Kasumi-1 (cell line): ENCODE measurements around the gene PSMG3.
"Not testable (repeated sequence)": the region's sequence is repeated elsewhere in the genome, so short reads cannot be mapped to it uniquely, and the experiment has no call there.

Experiments used
- DNase-seq, 2 experiments: peaks; one replicate each; lab custom pipeline; 2025; lab: John Stamatoyannopoulos, UW

The PSMG3 gene

DNA sequence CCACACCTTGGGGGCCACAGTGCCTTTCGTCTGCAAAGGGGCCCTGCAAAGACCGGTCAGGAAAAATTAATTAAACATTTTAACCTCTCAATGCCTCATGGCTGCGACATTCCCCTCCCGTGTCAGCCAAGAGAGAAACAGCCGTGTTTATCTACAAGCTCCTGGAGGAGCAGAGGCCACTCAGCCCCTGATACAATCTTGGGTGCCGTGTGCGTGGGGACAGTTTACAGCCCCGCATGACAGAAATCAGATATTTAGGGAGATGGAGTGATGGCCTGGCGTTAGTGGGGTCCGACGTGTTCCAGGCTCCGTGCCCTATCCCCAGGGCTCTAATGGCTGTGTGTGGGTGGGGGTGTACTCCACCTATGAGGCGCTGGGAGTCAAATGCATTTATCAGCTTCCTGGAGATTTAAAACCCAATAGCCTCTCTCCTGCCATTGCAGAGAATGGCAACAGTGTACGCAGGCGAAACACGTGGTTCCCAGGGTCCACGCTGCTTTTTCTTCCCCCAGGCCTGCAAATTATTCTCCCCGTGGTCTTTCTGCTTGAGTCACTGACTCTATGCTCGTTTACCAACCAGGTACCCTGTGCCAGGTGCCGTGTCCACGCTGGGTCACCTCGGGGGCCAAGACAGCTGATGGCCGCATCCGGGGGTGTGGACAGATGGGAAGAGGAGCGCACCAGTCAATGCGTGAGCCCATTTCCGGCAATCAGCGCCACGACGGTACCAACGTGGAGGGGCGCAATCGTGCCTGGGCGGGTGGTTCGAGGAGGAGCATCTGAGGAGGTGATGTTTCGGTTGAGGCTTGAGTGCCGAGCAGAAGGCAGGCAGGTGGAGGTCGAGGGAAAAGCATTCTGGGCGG is 26.6 kb upstream of the PSMG3 start:
- DNase-seq, result no peak

- no peak for DNase-seq
Measured at GRCh38 chr7:1595636-1596035, 25.8 kb upstream of the PSMG3 start.

DNA sequence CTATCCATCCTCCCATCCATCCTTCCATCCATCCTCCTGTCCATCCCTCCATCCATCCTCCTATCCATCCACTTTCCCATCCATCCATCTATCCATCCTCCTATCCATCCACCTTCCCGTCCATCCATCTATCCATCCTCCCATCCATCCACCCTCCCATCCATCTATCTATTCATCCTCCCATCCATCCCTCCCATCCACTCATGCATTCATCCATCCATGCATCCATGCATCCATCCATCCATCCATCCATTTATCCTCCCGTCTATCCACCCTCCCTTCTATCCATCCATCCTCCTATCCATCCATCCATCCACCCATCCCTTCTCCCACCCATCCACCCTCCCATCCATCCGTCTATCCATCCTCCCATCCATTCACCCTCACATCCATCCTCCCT is 25.2 kb upstream of the PSMG3 start:
- DNase-seq, result no peak

DNA sequence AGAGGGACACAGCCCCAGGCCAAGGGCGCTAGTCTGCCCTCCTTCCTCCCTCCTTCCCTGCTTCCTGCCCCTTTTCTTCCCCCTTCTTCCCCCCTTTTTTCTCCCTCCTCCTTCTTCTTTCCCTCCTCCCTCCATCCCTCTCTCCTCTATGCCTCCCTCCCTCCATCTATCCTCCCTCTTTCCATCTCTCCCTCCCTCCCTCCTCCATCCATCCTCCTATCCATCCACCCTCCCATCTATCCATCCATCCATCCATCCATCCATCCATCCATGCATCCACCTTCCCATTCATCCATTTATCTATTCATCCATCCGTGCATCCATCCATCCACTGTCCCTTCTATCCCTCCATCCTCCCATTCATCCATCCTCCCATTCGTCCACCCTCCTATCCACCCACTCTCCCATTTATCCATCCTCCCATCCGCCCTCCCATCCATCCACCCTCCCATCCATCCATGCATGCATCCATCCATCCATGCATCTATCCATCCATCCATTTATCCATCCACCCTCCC is 24.1 kb upstream of the PSMG3 start:
- DNase-seq, result no peak

DNA sequence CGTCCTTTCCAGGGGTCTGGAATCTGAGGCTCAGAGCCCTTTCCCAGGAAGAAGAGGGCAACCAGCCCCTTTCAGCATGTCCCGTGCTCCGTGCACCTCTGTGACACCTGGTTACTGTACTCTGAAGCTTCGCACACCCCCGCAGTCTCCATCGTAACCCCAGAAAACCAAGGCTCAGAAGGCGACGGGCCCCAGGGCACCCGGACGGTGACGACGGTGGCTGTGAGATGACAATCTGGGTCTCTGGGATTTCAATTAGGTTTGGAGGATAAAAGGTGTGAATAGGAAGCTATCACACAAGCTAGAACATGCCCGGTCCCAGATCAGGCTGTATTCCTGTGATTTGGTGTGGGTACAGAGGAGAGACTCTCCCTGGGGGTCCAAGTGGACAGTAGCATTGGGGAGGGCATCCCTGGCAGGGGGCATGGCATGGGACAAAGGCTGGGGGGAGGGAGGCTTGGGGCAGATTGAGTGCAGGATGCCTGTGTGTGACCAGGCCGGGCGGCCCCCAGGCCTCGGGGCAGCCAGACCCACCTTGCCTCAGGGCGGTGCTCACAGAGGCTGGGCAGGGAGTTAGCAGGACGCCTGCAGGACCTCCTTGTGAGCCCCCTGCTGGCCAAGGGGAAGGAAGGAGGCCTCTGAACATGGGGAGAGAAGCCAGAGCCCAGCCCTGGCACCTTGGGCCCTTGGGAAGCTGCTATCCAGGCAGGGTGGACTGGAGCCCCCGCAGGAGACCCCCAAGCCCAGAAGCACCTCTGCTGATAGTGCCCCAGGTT is 23.4 kb upstream of the PSMG3 start:
- DNase-seq, result no peak

DNA sequence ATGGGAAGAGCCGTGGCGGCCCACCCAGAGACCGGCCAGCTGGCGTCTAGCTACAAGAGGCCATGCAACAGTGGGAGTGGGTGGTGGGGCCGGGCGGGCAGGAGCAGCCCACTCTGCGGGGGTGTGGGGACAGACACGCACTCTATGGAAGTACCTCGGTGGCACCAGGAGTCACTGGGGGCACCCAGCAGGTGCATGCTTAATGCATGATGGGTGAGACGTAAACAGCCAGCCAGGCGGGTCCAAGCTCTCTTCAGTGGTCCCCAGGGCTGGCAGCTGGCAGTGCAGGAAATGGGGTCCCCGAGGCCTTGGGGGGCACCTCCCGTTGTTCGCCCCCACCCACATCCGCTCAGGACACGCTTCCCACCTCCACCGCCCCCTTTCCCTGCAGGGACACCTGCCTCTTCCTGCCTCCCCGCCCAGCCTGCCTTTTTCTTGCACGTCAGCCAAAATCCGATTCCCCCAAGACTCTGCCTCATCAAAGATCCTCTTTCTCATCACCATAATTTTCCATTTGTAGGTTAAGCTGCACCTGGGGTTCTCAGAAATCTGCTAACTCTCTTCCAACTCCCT is 22.6 kb upstream of the PSMG3 start:
- DNase-seq, result no peak

DNA sequence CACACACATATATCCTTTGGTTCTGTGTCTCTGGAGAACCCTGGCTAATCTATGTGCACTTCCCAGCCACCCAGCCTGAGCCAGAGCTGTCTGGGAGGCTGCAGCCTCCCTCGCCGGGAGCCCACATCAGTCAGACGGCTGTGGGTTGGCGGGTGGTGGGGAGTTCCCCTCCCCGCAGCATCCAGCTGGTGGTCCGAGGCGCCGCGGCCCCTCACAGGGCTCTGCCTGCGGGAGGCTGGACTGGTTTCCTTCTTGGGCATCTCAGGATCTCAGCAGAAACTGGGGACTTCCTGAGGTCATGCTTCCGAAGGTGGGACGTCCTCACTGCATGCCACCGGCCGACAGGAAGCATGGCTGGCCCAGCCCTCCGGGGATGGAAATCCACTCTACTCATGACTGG is 22.0 kb upstream of the PSMG3 start:
- no peak for DNase-seq

DNA sequence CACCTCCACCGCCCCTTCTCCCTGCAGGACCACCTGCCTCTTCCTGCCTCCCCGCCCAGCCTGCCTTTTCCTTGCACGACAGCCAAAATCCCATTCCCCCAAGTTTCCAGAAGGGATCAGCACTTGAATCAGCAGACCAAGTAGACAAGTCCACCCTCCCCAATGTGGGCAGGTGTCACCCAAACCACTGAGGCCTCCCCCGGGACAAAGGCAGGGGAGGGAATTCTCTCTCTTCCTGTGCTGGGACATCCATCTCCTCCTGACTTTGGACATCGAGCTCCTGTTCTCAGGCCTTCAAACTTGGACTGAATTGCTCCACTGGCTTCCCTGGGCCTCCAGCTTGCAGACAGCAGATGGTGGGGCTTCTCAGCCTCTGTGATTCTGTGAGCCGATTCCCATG is 21.6 kb upstream of the PSMG3 start:
- DNase-seq, result no peak

DNA sequence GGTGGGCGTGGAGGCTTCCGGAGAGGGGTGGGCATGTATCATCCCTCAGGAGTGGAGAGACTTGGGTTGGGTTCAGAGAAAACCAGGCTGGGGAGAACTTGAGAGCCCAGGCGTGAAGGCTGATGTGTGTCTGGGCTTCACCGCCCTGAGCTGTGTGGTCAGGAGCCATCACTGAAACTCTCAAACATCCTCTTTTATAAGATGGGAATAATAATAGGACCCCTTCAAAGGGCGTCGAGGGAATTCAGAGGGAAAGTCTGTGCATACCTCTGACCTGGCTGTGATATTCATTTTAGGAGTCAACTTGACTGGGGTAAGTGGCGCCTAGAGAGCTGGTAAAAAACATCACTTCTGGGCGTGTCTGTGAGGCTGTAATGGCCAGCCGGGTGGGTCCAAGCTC is 21.1 kb upstream of the PSMG3 start:
- DNase-seq, result no peak

- DNase-seq, result no peak
Measured at GRCh38 chr7:1590476-1590875, 20.6 kb upstream of the PSMG3 start.

DNA sequence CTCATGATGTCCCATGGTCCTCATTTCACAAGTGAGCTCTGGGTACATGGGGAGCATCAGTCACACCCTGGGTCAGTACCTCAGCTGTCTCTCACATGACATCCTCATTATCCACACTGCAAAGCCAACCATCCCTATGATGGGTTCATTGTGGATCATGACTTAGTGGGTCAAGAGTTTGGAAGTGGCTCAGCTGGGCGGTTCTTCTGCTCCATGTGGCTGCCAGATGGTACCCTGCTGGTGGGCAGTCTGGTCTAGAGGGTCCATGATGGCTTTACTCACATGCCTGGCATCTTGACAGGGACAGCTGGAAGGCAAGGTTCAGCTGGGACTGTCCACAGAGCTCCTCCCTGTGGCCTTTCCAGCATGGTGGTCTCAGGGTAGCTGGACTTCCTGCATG is 19.1 kb upstream of the PSMG3 start:
- no peak for DNase-seq

DNA sequence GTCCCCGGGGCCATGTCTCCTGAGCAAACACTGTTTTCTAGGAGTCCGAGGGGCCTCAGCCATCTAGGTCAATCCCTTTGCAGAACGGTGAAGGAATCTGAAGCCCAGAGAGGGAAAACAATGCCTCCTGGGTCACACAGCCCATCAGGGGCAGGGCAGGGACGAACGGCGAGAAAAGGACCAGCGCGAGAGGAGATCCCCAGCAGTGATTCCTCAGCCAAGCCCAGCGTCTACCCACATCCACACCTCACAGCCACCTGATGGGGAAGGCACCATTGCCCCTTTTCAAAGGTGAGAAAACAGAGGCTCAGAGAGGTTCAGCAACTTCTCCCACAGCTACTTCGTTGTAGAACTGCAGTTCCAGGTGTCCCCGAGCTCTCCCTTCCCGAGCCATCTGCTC is 17.9 kb upstream of the PSMG3 start:
- DNase-seq, result no peak

DNA sequence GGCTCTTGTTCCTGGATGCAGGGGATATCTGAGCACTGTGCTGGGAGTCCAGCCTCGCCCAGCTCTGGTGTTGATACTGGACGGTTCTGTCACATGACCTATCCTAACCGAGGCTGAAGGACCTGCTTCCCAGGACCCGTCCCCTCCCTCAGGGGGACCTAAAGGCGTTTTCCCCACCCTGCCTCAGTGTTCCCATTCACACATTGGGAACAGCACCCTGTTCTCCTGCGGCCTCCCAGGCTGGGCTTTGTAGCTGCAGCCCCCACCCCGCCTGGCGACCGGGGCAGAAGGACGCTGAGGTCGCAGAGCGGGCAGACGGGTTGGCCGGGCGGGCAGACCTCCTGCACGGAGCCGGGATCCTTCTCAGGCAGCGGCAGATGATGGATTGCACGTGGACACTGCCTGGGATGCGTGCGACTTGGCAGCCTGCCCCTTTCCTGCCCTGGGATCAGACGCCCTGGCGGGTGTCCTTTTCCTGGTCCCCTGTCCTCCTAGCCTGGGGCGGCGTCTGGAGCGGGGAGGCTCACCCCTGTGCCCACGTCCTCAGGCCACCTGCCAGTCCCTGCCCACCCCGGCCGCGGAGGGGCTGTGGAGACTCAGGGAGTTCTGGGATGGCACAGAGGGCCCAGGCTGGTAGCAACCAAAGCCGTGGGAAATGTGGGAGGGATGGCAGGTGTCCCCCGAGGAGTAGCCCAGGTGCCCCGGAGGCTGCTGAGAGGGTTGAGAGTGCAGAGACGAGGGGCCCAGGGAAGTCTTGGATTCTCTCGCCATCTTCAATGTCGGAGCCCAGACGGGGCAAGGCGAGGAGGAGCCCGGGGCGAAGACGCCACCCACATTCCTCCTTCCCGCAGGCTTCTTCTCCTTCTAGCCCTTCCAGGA is 17.2 kb upstream of the PSMG3 start:
- no peak for DNase-seq

DNA sequence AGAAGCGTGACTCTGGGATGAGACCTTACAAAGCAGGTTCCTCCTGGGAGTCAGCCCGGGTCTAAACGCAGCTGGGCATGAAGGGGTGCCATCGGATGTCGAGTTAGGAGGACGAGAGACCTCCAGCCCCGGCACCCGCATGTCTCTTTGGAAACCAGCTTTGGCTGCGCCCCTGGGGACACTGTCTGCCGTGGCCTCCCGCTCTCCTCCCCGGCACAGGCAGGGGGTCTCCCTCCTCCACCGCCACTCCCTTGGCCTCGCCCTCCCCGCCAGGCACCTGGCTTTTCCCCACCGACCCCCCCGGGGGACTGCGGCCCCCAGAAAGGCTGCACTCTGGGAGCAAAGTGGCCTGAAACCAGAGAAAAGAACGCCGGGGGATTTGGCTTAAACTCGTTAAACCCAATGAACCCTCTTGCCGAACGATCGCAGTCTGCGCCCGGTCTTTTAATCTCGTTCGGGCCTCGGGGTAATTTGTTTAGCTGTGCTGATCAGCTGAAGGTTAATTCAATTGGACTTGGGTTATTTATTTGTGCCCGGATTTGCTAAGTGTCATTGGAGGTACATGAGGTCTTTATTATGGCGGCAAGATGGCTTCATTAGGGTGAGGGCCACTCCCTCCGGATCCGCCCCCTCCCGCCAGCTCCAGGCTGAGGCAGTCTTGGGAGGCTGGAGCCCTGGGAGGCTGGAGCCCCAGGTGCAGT is 16.4 kb upstream of the PSMG3 start:
- no peak for DNase-seq

- DNase-seq, result no peak
Measured at GRCh38 chr7:1585142-1585981, 15.5 kb upstream of the PSMG3 start.

- no peak for DNase-seq
Measured at GRCh38 chr7:1584700-1585099, 14.9 kb upstream of the PSMG3 start.

DNA sequence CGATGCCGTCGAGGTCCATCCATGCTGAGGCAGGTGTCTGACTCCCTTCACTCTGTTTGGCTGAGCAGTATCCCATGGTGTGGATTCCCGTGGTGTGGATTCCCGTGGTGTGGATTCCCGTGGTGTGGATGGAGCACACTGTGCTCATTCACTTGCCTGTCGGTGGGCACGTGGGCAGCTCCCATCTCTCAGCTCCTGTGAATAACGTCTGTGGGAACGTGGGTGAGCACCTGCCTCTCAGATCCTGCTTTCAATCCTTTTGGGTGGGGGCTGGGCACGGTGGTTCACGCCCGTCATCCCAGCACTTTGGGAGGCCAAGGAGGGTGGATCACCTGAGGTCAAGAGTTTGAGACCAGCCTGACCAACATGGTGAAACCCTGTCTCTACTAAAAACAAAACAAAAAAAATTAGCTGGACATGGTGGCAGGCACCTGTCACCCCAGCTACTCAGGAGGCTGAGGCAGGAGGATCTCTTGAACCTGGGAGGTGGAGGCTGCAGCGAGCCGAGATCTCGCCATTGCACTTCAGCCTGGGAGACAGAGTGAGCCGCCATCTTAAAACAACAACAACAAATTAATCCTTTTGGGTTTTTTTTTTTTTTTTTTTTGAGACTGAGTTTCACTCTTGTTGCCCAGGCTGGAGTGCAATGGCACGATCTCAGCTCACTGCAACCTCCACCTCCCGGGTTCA is 13.6 kb upstream of the PSMG3 start:
- DNase-seq, result not testable (repeated sequence)

DNA sequence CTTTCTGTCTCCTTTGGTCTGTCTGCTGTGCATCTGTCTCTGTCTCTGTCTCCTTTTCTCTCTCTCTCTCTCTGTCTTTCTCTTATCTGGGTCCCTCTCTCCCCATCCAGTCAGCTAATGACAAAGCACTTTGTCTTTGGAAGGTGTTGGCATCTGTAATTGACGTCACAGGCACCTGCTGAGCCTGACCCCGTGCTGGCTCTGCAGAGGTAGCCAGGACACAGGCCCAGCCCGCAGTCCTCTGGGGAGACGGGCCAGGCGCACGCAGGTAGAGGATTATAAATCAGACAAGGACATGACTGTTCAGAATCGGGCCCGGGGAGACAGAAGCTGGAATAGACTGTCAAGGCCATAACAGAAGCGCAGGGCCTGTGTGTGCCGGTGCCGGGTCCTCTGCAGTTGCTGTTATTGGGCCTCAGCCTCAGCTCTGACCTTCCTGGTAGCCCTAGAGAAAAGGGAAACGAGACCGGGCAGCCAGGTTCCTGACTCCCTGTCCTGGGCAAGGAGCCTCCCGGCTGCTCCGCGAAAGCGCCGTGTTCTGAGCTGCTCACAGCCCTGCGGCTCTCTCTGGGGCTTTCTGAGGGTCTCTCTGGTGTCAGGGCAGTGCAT is 10.7 kb upstream of the PSMG3 start:
- no peak for DNase-seq
